ENCODE data around the gene TEX264.
"Not testable (repeated sequence)": the region's sequence is repeated elsewhere in the genome, so short reads cannot be mapped to it uniquely, and the experiment has no call there.

The TEX264 gene, protein sequence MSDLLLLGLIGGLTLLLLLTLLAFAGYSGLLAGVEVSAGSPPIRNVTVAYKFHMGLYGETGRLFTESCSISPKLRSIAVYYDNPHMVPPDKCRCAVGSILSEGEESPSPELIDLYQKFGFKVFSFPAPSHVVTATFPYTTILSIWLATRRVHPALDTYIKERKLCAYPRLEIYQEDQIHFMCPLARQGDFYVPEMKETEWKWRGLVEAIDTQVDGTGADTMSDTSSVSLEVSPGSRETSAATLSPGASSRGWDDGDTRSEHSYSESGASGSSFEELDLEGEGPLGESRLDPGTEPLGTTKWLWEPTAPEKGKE

DNA sequence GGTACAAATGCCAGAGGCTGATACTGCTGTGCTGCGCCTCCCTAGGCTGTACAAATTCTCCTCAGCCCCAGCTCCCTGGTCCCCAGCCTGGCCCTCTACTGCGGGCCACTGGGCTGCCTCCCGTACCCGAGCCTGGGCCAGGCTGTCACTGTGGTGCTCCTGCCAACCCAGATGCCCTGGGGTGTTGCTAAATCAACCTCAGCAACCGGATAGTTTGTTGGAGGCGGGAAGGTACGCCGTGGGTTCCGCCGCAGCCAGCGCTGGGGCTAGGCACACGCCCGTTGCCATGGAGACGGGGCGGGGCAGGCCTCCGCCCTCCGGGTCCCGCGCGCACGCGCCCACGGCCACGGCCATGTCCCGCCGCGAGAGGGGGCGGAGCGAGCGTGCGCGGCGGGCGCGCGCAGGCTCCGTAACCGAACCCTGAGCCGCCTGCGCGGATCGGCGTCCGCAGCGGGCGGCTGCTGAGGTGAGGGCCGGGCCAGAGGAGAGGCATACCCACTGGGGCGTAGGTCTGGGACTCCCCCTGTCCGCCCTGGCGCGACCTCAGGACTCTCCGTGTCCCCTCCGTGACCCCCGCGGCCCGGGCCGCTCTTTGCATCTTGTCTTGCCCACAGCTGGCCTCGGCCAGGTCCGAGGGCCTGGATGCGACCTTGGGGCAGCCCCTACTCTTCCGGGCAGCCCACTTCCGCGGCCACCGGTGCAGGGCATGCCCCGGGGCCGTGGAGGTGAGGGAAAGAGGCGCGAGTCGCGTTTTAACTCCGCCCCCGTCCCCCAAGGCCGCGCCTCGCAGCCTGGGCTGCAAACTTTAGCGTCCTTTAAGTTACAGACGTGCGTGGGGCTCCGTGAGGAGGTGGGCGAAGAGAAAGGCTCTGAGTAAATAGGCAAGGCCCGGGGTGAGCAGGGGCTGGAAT is at the start of gene TEX264:
TSS of gene TEX264 (plus strand) at position 430 of the 911 bp plus-strand sequence. CDS start 3,053 bp downstream, outside the sequence.
- DNase-seq (ENCODE audit: low read depth) = peak; percentile 89

GRCh38 chr3:51622413-51622812 is 48.6 kb upstream of the TEX264 start:
- no peak for DNase-seq (ENCODE audit: low read depth)

GRCh38 chr3:51622868-51623267 is 48.2 kb upstream of the TEX264 start:
- DNase-seq (ENCODE audit: low read depth) = no peak

GRCh38 chr3:51630513-51630912 is 40.5 kb upstream of the TEX264 start:
- DNase-seq (ENCODE audit: low read depth) = no peak

DNA sequence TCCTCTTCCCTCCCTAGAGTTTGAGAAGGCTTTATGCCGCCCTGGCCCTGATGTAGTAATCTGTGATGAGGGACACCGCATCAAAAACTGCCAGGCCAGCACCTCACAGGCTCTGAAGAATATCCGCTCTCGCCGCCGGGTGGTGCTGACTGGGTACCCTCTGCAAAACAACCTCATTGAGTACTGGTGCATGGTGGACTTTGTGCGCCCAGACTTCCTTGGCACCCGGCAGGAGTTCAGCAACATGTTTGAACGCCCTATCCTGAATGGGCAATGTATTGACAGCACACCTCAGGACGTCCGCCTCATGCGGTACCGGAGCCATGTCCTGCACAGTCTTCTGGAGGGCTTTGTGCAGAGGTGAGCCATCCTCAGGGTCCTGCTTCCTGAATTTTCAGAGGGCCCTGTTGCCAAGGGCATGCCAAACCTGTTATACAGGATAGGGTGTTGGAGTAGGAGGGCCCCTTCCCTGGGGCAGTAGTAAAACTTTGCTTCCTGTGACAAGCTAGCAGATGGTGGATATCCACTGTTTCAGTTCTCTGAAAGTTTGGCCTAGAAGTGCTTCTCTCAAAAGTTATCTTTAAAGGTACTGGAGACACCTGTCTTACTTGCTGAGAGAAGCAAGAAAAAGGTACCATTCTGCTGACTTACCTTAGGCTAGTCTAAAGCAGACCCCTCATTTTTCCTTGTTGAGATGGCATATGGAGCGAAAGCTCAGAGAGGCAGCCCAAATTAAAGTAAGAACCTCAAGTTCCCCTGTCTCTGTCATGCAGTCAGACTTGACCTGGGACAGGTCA is 33.7 kb upstream of the TEX264 start:
- DNase-seq (ENCODE audit: low read depth) = no peak

- peak; percentile 60 for DNase-seq (ENCODE audit: low read depth)
Observed at GRCh38 chr3:51637941-51638471, 33.0 kb upstream of the TEX264 start.

GRCh38 chr3:51642462-51642861 is 28.6 kb upstream of the TEX264 start:
- DNase-seq (ENCODE audit: low read depth) = no peak

- no peak for DNase-seq (ENCODE audit: low read depth)
Observed at GRCh38 chr3:51646091-51646490, 25.0 kb upstream of the TEX264 start.

GRCh38 chr3:51652103-51652502 is 18.9 kb upstream of the TEX264 start:
- DNase-seq (ENCODE audit: low read depth) = not testable (repeated sequence)

DNA sequence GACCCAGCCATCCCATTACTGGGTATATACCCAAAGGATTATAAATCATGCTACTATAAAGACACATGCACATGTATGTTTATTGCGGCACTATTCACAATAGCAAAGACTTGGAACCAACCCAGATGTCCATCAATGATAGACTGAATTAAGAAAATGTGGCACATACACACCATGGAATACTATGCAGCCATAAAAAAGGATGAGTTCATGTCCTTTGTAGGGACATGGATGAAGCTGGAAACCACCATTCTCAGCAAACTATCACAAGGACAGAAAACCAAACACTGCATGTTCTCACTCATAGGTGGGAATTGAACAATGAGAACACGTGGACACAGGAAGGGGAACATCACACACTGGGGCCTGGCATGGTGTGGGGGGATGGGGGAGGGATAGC is 17.6 kb upstream of the TEX264 start:
- not testable (repeated sequence) for DNase-seq (ENCODE audit: low read depth)

DNA sequence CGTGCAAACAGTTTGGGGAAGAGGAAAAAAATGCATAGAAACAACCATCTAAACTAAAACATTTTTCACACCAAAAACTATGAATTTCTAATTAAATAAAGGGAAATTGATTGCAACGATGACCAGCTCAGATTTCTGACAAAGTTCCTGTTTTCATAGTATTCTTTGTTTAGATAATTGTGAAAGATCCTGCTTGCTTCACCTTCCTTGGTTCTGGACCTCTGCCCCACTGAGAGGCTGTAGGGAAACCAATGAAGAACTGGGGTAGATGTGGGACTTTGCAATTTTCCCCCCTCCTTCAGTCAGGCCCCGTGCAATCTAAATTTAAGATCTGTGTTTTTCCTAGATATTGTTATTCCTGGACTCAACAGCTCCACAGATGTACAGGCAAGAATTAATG is 13.8 kb upstream of the TEX264 start:
- no peak for DNase-seq (ENCODE audit: low read depth)

DNA sequence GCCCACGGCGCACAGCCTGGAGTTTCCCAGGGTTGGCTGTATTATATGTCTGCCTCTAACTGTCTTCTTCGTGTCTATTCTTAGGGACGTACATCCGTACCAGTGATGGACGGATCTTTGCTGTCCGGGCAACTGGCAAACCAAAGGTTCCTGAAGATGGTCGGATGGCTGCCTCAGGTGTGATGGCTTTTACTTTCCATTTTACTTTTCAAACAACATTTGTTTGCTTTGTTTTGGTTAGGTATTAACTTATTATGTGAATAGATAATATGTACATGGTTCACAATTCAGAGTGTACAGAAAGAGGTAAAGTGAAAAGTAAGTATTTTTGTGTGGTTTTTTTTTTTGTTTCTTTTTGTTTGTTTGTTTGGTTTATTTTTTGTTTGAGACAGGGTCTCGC is 11.1 kb upstream of the TEX264 start:
- DNase-seq (ENCODE audit: low read depth) = no peak

DNA sequence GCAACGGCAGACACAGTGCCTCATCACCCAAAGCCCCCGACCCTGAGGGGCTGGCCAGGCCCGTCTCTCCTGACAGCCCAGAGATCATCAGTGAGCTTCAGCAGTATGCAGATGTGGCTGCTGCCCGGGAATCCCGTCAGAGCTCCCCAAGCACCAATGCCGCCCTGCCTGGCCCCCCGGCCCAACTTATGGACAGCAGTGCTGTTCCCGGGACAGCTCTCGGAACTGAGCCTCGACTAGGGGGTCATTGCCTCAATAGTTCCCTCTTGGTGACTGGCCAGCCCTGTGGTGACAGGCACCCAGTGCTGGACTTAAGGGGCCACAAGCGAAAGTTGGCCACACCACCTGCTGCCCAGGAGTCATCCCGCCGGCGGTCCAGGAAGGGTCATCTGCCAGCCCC is 8.6 kb upstream of the TEX264 start:
- DNase-seq (ENCODE audit: low read depth) = no peak

GRCh38 chr3:51668756-51669155 is 2.3 kb upstream of the TEX264 start:
- no peak for DNase-seq (ENCODE audit: low read depth)

DNA sequence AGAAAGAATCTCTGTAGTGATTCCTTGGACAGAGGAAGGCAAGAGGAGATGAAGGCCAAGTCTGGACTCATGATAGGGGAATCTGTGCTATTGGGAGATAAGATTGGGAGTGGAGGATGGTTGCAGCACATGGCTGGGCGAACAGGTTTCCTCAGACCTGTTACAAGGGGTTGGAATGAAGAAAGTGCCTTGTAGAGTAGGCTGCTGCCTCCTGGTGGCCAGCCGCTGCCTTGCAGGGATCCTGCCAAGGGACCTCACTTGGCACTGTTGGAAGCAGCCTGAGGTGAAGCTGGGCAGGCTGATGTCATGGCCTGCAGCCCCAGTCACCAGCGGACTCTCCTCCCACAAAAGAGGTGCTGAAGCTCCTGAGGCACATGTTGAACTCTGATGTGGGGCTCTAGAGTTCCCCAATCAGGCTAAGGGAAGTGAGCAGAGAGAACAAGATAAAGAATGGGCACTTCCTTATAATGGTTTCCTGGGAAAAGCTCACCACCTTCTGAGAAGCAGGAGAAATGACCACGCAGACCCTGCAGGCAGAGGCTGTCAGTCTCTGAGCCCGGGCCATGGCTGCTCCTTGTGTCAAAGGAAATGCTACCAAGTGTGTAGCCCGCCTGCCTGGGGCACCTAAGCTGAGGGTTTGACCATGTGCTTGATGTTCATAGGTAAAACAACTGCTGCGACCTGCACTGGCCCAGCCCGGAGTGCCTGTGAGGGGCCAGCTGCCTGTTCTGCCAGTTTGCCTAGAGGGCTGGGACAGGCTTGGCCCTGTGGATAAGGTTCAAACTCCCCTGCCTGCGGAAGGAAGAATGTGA is 1.6 kb upstream of the TEX264 start:
- DNase-seq (ENCODE audit: low read depth) = peak; percentile 93

- DNase-seq (ENCODE audit: low read depth) = no peak
Observed at GRCh38 chr3:51670053-51670822, 814 bp upstream of the TEX264 start.

DNA sequence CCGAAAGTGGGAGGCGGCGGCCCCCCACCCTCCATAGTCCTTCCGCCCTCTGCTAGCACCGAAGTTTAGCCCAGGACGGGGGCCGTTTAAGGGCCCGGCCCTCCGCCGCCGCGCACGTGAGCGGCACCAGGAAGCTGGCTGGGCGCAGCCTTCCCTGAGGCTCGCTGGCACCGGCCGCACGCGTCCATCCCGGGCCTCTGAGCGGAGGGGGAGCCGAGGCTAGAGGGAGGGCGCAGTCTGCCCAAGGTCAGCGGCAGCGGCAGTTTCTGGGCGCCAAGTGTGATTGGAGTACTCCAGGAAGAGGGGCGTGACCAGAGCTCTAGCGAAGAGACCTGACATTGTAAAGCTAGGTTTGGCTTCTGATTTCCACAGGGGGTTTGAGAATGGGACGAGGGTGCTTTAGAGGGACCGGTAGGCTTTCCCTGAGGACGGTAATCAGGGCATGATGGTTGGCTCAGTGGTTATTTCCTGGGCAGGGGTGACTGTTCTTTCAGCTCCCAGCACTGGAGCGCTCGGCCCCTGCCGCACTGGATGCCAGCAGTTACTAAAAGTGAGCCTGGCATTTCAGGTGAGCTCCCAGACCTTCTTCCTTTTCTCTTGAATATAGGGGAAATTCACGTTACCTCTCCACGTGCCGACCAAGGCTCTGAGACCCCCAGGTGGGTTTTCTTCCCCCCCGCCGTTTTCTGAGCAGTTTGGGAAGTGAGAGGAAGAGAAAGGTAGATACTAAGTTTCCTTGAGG is 853 bp downstream of the TEX264 start:
- peak; percentile 54 for DNase-seq (ENCODE audit: low read depth)

DNA sequence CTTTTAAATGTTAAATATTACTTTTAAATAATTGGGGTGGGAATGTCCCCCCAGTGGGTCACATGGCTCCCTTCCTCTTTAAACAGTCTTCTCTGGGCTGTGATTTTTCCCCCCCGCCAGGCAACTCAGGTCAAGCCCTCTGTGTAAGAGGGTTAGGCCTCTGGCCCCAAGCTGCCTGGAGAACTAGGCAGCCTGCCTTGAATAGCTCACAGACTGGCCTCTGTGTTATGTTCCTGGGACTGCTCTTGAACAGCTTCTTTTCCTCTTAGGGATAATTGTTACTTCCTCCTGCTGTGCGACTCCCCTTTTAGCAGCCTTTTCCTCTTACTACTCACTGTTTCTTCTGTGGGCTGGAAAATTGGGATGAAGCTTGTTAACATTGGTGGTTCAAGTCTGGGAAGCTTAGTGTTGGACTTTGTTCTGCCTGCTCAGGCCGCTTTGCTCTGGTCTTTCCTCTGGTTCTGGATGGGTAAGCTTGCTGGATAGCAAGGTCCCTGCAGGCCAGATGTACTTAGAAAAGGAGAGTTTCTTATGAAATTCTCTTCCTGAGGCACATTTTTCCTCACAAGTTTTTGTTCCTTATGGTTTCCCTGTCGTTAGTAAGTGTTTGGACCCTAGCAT is 2.2 kb downstream of the TEX264 start:
- DNase-seq (ENCODE audit: low read depth) = no peak

All from CMK (cell line).